ENCODE data around the gene VSTM1.

VSTM1 gene

GRCh38 chr19:54024660-54025059, 39.0 kb downstream of the VSTM1 start:
- no peak overlapping the region for H3K4me3 ChIP-seq (replicated peaks in 1 of 2; ENCODE audit: low read depth in 2 of 2, low read length in 2 of 2)
- no peak for TF ChIP-seq CTCF (IDR thresholded peaks at IDR 0.05; ENCODE audit: low read depth, low read length)
- DNase-seq (ENCODE audit: low read depth in 2 of 2): peak in 1 of 2 donors; percentile 24

GRCh38 chr19:54023191-54023590, 40.5 kb downstream of the VSTM1 start:
- H3K4me3 ChIP-seq (replicated peaks in 1 of 2; ENCODE audit: low read depth in 2 of 2, low read length in 2 of 2): no peak overlapping the region
- no peak for TF ChIP-seq CTCF (IDR thresholded peaks at IDR 0.05; ENCODE audit: low read depth, low read length)
- no peak for DNase-seq (ENCODE audit: low read depth in 2 of 2)

DNA sequence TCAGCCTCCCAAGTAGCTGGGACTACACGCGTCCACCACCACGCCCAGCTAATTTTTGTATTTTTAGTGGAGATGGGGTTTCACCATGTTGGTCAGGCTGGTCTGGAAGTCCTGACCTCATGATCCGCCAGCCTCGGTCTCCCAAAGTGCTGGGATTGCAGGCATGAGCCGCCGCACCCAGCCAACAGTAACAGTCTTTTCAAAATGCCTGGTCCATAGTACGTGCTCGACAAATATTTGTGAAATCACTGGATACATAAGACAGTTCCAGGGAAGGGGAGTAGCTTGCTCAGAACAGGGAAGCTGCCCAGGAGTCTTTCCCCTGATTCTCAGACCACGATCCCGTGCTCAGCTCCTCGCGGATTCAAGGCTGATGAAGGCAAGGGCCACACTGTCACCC, 41.8 kb downstream of the VSTM1 start:
- no peak for DNase-seq (ENCODE audit: low read depth in 2 of 2)
- H3K4me3 ChIP-seq (replicated peaks in 1 of 2; ENCODE audit: low read depth in 2 of 2, low read length in 2 of 2): no peak overlapping the region
- TF ChIP-seq CTCF (IDR thresholded peaks at IDR 0.05; ENCODE audit: low read depth, low read length): no peak

DNA sequence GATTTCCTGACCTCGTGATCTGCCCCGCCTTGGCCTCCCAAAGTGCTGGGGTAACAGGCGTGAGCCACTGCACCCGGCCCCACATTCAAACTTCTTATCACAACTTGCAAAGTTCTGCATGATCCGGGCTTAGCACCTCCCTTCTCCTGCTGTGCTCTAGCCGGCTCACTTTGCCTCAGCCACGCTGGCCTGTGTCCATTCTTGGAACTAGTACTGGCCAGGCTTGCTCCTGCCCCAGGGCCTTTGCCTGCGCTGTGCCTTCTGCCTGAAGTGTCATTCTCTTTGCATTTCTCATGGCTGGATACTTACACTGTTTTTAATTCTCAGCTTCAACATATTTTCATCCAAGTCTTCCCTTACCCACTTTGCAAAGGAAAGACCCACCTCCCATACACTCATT, 42.3 kb downstream of the VSTM1 start:
- no peak for DNase-seq (ENCODE audit: low read depth in 2 of 2)
- no peak for TF ChIP-seq CTCF (IDR thresholded peaks at IDR 0.05; ENCODE audit: low read depth, low read length)
- H3K4me3 ChIP-seq (replicated peaks in 1 of 2; ENCODE audit: low read depth in 2 of 2, low read length in 2 of 2): no peak overlapping the region

DNA sequence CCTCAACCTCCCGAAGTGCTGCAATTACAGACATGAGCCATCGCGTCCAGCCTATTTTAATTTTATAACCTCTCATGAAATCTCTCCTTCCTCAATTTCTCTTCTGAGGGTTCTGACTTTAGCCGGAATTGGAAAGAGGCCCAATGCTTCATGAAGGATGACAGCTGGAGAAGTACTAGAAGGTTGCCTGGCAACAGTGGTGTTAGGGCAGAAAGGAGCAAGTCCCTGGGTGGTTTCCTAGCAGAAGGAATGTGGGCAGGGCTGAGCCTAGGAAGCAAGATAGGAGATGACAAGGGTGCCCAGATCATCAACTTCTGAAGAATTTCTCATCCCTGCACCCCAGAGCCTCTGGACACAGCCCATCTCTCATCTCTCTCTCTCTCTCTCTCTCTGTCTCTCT, 46.4 kb downstream of the VSTM1 start:
- H3K4me3 ChIP-seq (replicated peaks in 1 of 2; ENCODE audit: low read depth in 2 of 2, low read length in 2 of 2): no peak overlapping the region
- TF ChIP-seq CTCF (IDR thresholded peaks at IDR 0.05; ENCODE audit: low read depth, low read length): no peak
- DNase-seq (ENCODE audit: low read depth in 2 of 2): peak; percentile 85 to 92

GRCh38 chr19:54014920-54015560, 48.7 kb downstream of the VSTM1 start:
- no peak for DNase-seq (ENCODE audit: low read depth in 2 of 2)
- H3K4me3 ChIP-seq (replicated peaks in 1 of 2; ENCODE audit: low read depth in 2 of 2, low read length in 2 of 2): no peak overlapping the region
- TF ChIP-seq CTCF (IDR thresholded peaks at IDR 0.05; ENCODE audit: low read depth, low read length): no peak

- DNase-seq (ENCODE audit: low read depth in 2 of 2): no peak
- no peak overlapping the region for H3K4me3 ChIP-seq (replicated peaks in 1 of 2; ENCODE audit: low read depth in 2 of 2, low read length in 2 of 2)
- TF ChIP-seq CTCF (IDR thresholded peaks at IDR 0.05; ENCODE audit: low read depth, low read length): no peak
Observed at GRCh38 chr19:54013866-54014265, 49.8 kb downstream of the VSTM1 start.

All from cardiac fibroblast (primary cell).